ENCODE measurements around the gene PCBP1.

- TF ChIP-seq CTCF (IDR thresholded peaks at IDR 0.05): no peak
- TF ChIP-seq TCF7L2 (IDR thresholded peaks at IDR 0.05; ENCODE audit: low read depth, low read length): no peak
- TF ChIP-seq POLR2AphosphoS5 (IDR thresholded peaks at IDR 0.05; ENCODE audit: low read depth, low read length): no peak
- TF ChIP-seq SIN3A (IDR thresholded peaks at IDR 0.05; ENCODE audit: borderline replicate concordance, insufficient read depth, low read depth, low read length): no peak
- TF ChIP-seq REST (IDR thresholded peaks at IDR 0.05; ENCODE audit: insufficient read depth in 1 of 2, low read depth in 2 of 2, low read length in 1 of 2): no peak
Measured at GRCh38 chr2:70091364-70091763, 4.1 kb downstream of the PCBP1 start.
